ENCODE data around the gene GPR15. TPM values are rescaled to one million over a fixed set of nuclear protein-coding genes. Genes with fewer than 3 reads are reported as not detected.

Gene GPR15
- total RNA-seq, 1 experiment from 2014 or later, result not detected

- H3K4me2 ChIP-seq (ENCODE audit: insufficient read depth, insufficient read length, low read length), result no peak overlapping the region
- H3K79me1 ChIP-seq (ENCODE audit: insufficient read depth, low read depth, low read length, poor library complexity, severe bottlenecking), result no peaks in the 10 kb centered on the region
- no peaks in the 10 kb centered on the region for H3K23me2 ChIP-seq (ENCODE audit: insufficient read length, low read depth, low read length, poor library complexity, severe bottlenecking)
- H3K9me3 ChIP-seq (ENCODE audit: control insufficient read depth, low read depth, low read length), result no peaks in the 10 kb centered on the region
- H2BK120ac ChIP-seq (ENCODE audit: low read depth, low read length, poor library complexity, severe bottlenecking), result no peak overlapping the region
- H2AK5ac ChIP-seq (ENCODE audit: insufficient read length, low read length), result no peak overlapping the region
- Mint-ChIP-seq H3K4me1 (peaks cover 6% of the 10 kb centered on the region in 2 experiments), H3K36me3 (ENCODE audit: insufficient read depth in 1 of 3, low read depth in 3 of 3) (peaks cover 4 to 23% (median 12%) of the 10 kb centered on the region in 3 experiments; a peak in 5 of 7 replicates), H3K27ac (peak overlapping the region in 1 of 3 experiments; percentile 49; a peak in 2 of 7 replicates), H3K4me3 (no peak overlapping the region), H3K9me3 (no peaks in the 10 kb centered on the region; a peak in 1 of 5 replicates), H3K27me3 (ENCODE audit: low read depth) (no peaks in the 10 kb centered on the region)
- H2AFZ ChIP-seq (ENCODE audit: low read length), result no peak overlapping the region
- H3K4me1 ChIP-seq (ENCODE audit: insufficient read depth, low read length), result no peaks in the 10 kb centered on the region; the same call in 1 of the 2 replicates
- no peak overlapping the region for H3K4ac ChIP-seq (ENCODE audit: low read depth, low read length)
- H2BK20ac ChIP-seq (ENCODE audit: low read depth, low read length, poor library complexity, severe bottlenecking), result no peak overlapping the region
- no CpG with 5 or more reads among the region's 6 CpGs for WGBS (ENCODE audit: extremely low coverage, insufficient read length, low lambda C conversion rate)
- H3K9ac ChIP-seq (ENCODE audit: extremely low read depth, insufficient read length, low read length), result no peak overlapping the region
- H2BK12ac ChIP-seq (ENCODE audit: insufficient read length, low read depth, low read length), result no peak overlapping the region
- H3K79me2 ChIP-seq (ENCODE audit: insufficient read depth, low read length), result no peaks in the 10 kb centered on the region
- no peaks in the 10 kb centered on the region for H4K20me1 ChIP-seq (ENCODE audit: control insufficient read depth, insufficient read depth, insufficient read length)
- H4K91ac ChIP-seq (ENCODE audit: insufficient read length, low read depth, low read length), result no peak overlapping the region
- H4K8ac ChIP-seq (replicated peaks; ENCODE audit: insufficient read length, low read depth, low read length), result no peak overlapping the region
- no peak overlapping the region for H2BK15ac ChIP-seq (ENCODE audit: low read depth, low read length)
- TF ChIP-seq CTCF (conservative IDR thresholded peaks at IDR 0.05), result no peak
- no peaks in the 10 kb centered on the region for H3K27me3 ChIP-seq (ENCODE audit: insufficient read depth, low read length)
- H3T11ph ChIP-seq (ENCODE audit: low read length), result no peak overlapping the region
- H4K5ac ChIP-seq (ENCODE audit: insufficient read length, low read depth, low read length), result no peak overlapping the region
- DNase-seq, result no peak
- H3K18ac ChIP-seq (ENCODE audit: insufficient read length, low read depth, low read length), result no peak overlapping the region
- no peak overlapping the region for H3K27ac ChIP-seq (ENCODE audit: insufficient read length, low read depth, low read length)
- H2BK5ac ChIP-seq (ENCODE audit: insufficient read length, low read length), result no peak overlapping the region
- H3K14ac ChIP-seq (ENCODE audit: insufficient read depth, low read length), result no peak overlapping the region
- no peak overlapping the region for H3K56ac ChIP-seq (ENCODE audit: insufficient read length, low read depth, low read length)
- no peak overlapping the region for H3K23ac ChIP-seq (ENCODE audit: insufficient read length, low read depth, low read length)
These were observed 42.4 kb downstream of the GPR15 start for GRCh38 chr3:98574132-98574531.
